ENCODE measurements around the gene DNAH9. TPM values are rescaled to one million over a fixed set of nuclear protein-coding genes. Genes with fewer than 3 reads are reported as not detected.

DNAH9 gene
- total RNA-seq, 2 donors from 2014 or later, result 0.52 to 9.6 TPM

DNA sequence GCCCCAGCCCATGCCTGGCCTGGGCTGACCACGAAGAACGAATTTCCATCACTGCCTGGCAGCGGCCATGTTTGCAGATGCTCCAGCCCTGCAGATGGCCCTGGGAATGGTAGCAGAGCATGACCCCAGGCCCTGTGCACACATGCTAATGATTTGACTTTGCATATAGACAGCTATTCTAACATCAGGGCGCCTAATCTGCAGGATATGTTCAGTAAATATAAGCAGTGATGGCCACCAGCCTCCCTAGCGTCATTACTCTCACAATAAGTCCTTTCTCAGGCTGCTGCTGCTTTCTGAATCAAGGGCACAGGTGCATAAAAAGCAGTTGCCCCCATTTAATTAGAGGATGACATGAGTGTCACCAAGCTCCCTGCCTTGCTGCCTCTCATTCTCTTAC is 24.2 kb downstream of the DNAH9 start:
- Histone ChIP-seq H3K27ac (no peak overlapping the region), H3K4me3 (no peak overlapping the region), H3K9me3 (no peaks in the 10 kb centered on the region), H3K4me1 (peaks cover 18% of the 10 kb centered on the region), H3K27me3 (no peaks in the 10 kb centered on the region), H3K36me3 (replicated peaks in 1 of 2; ENCODE audit: insufficient read depth in 1 of 2, low read depth in 2 of 2) (no peaks in the 10 kb centered on the region)
- ATAC-seq (no peak), DNase-seq (no peak)
- intact Hi-C loops (cut with DNase I), result loop anchor here (10.0 kb wide), 1 partner anchor 128 kb away; no protein-coding TSS in a partner anchor
- TF ChIP-seq, protein P1, sequence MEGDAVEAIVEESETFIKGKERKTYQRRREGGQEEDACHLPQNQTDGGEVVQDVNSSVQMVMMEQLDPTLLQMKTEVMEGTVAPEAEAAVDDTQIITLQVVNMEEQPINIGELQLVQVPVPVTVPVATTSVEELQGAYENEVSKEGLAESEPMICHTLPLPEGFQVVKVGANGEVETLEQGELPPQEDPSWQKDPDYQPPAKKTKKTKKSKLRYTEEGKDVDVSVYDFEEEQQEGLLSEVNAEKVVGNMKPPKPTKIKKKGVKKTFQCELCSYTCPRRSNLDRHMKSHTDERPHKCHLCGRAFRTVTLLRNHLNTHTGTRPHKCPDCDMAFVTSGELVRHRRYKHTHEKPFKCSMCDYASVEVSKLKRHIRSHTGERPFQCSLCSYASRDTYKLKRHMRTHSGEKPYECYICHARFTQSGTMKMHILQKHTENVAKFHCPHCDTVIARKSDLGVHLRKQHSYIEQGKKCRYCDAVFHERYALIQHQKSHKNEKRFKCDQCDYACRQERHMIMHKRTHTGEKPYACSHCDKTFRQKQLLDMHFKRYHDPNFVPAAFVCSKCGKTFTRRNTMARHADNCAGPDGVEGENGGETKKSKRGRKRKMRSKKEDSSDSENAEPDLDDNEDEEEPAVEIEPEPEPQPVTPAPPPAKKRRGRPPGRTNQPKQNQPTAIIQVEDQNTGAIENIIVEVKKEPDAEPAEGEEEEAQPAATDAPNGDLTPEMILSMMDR (IDR thresholded peaks at IDR 0.05), result no peak
- TF ChIP-seq POLR2A (IDR thresholded peaks at IDR 0.05), result no peak
- WGBS, 2 donors, result 86 to 87% methylated on average over 5 of the region's 5 CpGs

DNA sequence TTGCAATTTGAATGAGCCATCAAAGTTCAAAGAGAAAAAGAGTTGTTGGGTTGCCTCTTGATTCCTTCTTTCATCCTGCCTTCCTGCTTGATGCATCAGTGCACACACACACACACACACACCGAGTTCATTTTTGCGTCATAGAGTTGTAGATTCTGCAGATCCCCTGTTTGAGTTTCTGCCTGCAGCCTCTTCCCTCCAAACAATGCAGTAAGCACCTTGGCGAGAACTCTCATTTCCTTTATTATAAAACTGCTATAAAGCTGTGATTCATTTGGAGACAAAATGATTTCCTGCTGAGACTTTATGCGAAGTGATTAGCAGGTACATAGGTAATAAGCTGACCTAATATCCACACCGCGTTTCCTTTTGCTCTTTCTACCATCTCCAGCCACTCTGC is 26.7 kb downstream of the DNAH9 start:
- intact Hi-C loops (cut with DNase I), result loop anchor here (10.0 kb wide), 1 partner anchor 130 kb away; no protein-coding TSS in a partner anchor
- no peak for TF ChIP-seq POLR2A (IDR thresholded peaks at IDR 0.05)
- TF ChIP-seq, protein P1 (IDR thresholded peaks at IDR 0.05), result no peak
- DNase-seq (no peak), ATAC-seq (no peak)
- peaks cover under 1% of the 10 kb centered on the region for H3K4me1 ChIP-seq
- no peaks in the 10 kb centered on the region for H3K36me3 ChIP-seq (replicated peaks in 1 of 2; ENCODE audit: insufficient read depth in 1 of 2, low read depth in 2 of 2)
- no peaks in the 10 kb centered on the region for H3K27me3 ChIP-seq
- no peak overlapping the region for H3K4me3 ChIP-seq
- no peaks in the 10 kb centered on the region for H3K9me3 ChIP-seq
- no peak overlapping the region for H3K27ac ChIP-seq
- 77 to 92% methylated on average over 6 of the region's 6 CpGs for WGBS, 2 donors

DNA sequence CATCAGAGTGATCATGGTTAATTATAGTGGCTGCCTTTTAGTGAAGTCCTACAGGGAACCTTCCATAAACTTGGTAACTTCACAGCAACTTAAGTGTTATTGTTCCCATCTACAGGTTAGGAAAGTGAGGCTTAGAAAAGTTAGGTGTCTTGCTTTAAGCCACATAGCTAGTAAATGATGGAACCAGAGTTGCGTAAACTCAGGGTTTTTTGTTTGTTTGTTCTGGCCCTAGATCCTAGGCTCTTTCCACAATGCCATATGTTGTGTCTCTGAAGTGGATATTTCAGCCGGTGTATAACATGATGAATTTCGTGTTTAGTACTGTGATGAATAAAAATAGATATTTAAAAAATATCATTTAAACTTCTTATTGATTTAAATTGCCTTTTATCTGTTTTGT is 27.6 kb downstream of the DNAH9 start:
- H3K4me3 ChIP-seq, result no peak overlapping the region
- no peaks in the 10 kb centered on the region for H3K4me1 ChIP-seq
- no peak overlapping the region for H3K27ac ChIP-seq
- intact Hi-C loops (cut with DNase I), result loop anchor here (10.0 kb wide), 1 partner anchor 131 kb away; no protein-coding TSS in a partner anchor
- TF ChIP-seq POLR2A (IDR thresholded peaks at IDR 0.05), result no peak
- TF ChIP-seq, protein P1 (IDR thresholded peaks at IDR 0.05), result no peak
- DNase-seq (no peak), ATAC-seq (no peak)
- no peaks in the 10 kb centered on the region for H3K9me3 ChIP-seq
- H3K27me3 ChIP-seq, result no peaks in the 10 kb centered on the region
- 35 to 42% methylated on average over 3 of the region's 3 CpGs for WGBS, 2 donors
- H3K36me3 ChIP-seq (replicated peaks in 1 of 2; ENCODE audit: insufficient read depth in 1 of 2, low read depth in 2 of 2), result no peaks in the 10 kb centered on the region

DNA sequence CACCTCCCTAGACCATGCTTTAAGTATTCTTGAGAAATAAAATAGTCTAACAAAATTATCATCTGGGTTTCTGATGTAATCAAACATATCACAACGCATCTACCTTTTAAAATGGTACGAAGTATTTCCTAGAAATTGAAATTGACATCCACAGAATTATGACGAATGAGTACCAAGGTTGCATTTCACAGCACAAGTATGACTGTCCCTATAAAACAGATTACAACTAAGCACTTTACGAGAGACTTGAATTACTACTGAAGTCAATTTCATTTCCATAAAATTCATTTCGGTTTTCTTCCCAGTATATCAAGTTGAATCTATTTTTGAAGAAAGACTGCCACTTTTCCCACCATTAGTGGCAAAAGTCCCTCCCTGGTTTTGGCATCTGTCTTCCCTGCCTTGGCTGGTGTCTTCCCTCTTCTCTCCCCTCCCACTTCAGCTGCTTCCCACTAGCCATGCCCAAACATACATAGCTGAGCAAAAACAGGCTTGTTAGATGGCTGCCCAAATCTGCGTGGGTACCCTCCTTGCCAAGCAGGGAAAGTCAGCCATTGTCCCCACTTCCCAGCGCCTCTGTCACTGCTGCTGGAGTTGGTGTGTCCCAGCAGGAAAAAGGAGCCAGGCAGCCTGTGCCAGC is 29.2 kb downstream of the DNAH9 start:
- ATAC-seq (no peak), DNase-seq (no peak)
- Histone ChIP-seq H3K4me1 (no peaks in the 10 kb centered on the region), H3K27me3 (no peaks in the 10 kb centered on the region), H3K4me3 (no peak overlapping the region), H3K9me3 (no peaks in the 10 kb centered on the region), H3K36me3 (replicated peaks in 1 of 2; ENCODE audit: insufficient read depth in 1 of 2, low read depth in 2 of 2) (no peaks in the 10 kb centered on the region), H3K27ac (no peak overlapping the region)
- 84 to 93% methylated on average over 7 of the region's 7 CpGs for WGBS, 2 donors
- intact Hi-C loops (cut with DNase I), result loop anchor here (10.0 kb wide), 1 partner anchor 133 kb away; no protein-coding TSS in a partner anchor
- TF ChIP-seq, protein P1 (IDR thresholded peaks at IDR 0.05), result no peak
- no peak for TF ChIP-seq POLR2A (IDR thresholded peaks at IDR 0.05)

DNA sequence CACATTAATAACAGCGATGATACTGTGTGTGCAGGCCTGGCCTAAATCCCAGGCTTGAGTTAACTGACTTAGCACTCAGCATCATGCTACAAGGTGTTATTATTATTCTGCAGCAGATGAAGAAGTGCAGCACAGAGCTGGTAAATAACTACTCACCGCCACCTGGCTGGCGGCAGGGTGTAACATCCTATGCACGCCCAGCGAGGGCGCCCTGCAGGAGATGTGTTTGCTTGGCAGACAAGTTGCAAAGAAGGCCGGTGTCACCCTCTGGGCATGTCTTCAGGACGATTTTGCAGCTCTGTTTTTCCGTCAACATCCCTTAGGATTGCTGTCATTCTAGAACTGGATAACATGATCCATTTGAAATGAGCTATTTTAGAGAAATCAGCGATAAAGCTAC is 30.1 kb downstream of the DNAH9 start:
- intact Hi-C loops (cut with DNase I), result loop anchor here (10.0 kb wide), 1 partner anchor 134 kb away; no protein-coding TSS in a partner anchor
- 62 to 86% methylated on average over 10 of the region's 10 CpGs for WGBS, 2 donors
- TF ChIP-seq, protein P1 (IDR thresholded peaks at IDR 0.05), result no peak
- TF ChIP-seq POLR2A (IDR thresholded peaks at IDR 0.05), result no peak
- H3K9me3 ChIP-seq, result no peaks in the 10 kb centered on the region
- DNase-seq, result no peak
- no peaks in the 10 kb centered on the region for H3K4me1 ChIP-seq
- H3K27me3 ChIP-seq, result no peaks in the 10 kb centered on the region
- no peak overlapping the region for H3K27ac ChIP-seq
- H3K36me3 ChIP-seq (replicated peaks in 1 of 2; ENCODE audit: insufficient read depth in 1 of 2, low read depth in 2 of 2), result no peaks in the 10 kb centered on the region
- ATAC-seq, result no peak
- no peak overlapping the region for H3K4me3 ChIP-seq

Measured in body of pancreas (tissue), 4 donors.